Suprapubic skin (tissue), 4 donors: ENCODE measurements around the gene RBM45. TPM values are rescaled to one million over a fixed set of nuclear protein-coding genes. Genes with fewer than 3 reads are reported as not detected.

ENCODE experiments used
- DNase-seq, 2 donors: peaks; one replicate each; pipeline ENCODE4 v3.0.0-alpha.2; 2019; ENCODE audit warnings: low spot score in 2 of 2
- H3K27ac ChIP-seq: fragments of 200-600 bp; sonication (generic); one replicate; pipeline ENCODE4 v1.5.1; 2019
- H3K27me3 ChIP-seq: fragments of 200-600 bp; sonication (generic); one replicate; pipeline ENCODE4 v1.5.1; 2019
- H3K36me3 ChIP-seq: fragments of 200-600 bp; sonication (generic); one replicate; pipeline ENCODE4 v1.5.1; 2019
- H3K4me1 ChIP-seq: fragments of 200-600 bp; sonication (generic); one replicate; pipeline ENCODE4 v1.5.1; 2019
- H3K4me3 ChIP-seq: fragments of 200-600 bp; sonication (generic); one replicate; pipeline ENCODE4 v1.5.1; 2019; ENCODE audit warnings: mild to moderate bottlenecking
- H3K9me3 ChIP-seq: fragments of 200-600 bp; sonication (generic); one replicate; pipeline ENCODE4 v1.5.1; 2019
- EP300 ChIP-seq: sonication (generic); formaldehyde crosslinking; IDR thresholded peaks from one replicate; pipeline ENCODE4 v1.6.1; 2017; ENCODE audit warnings: antibody characterized with exemption
- POLR2A ChIP-seq, 2 donors: fragments of 450-650 bp; IDR thresholded peaks; one replicate each; pipeline ENCODE4 v1.6.1; 2017; ENCODE audit warnings: antibody characterized with exemption in 2 of 2, mild to moderate bottlenecking in 2 of 2, moderate library complexity in 2 of 2
- POLR2AphosphoS5 ChIP-seq, 3 donors: sonication (generic); formaldehyde crosslinking; IDR thresholded peaks; one replicate each; pipeline ENCODE4 v1.6.1; 2017; ENCODE audit warnings: antibody characterized with exemption in 3 of 3
- WGBS: methylation state at CpG from one replicate; pipeline ENCODE4 v1.1.5; 2018; 5-methylcytosine and 5-hydroxymethylcytosine counted together
- total RNA-seq, 4 donors: library from RNA; depleted of rRNA; stranded (reverse); fragments of >200 nt; gene quantifications; one replicate each; pipeline ENCODE4 v1.1.0, GENCODE V29; 2016
- TF ChIP-seq, protein P1 (sequence below), 2 donors: fragments of 200-600 bp in 1 of 2; fragments of 450-650 bp in 1 of 2; sonication (generic) in 1 of 2; IDR thresholded peaks; one replicate each; pipeline ENCODE4 v1.5.1; 2016 to 2019; ENCODE audit warnings: antibody characterized with exemption in 2 of 2, mild to moderate bottlenecking in 1 of 2, moderate library complexity in 1 of 2

The RBM45 gene
- total RNA-seq, 4 donors from 2014 or later, result 7.0 to 11.7 (median 10.5) TPM

DNA sequence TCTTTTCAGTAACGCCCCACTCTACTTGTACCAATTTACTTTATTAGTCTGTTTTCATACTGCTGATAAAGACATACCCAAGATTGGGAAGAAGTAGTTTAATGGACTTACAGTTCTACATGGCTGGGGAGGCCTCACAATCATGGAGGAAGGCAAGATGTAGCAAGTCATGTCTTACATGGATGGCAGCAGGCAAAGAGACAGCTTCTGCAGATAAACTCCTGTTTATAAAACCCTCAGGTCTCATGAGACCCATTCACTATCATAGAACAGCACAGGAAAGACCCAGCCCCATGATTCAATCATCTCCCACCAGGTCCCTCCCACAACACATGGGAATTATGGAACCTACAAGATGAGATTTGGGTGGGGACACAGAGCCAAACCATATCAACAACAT is 43.3 kb downstream of the RBM45 start:
- no peak for DNase-seq
- Histone ChIP-seq H3K27ac (no peak overlapping the region), H3K9me3 (no peaks in the 10 kb centered on the region), H3K27me3 (no peaks in the 10 kb centered on the region), H3K36me3 (no peaks in the 10 kb centered on the region), H3K4me3 (no peak overlapping the region), H3K4me1 (no peaks in the 10 kb centered on the region)
- TF ChIP-seq POLR2A (IDR thresholded peaks at IDR 0.05) (no peak), EP300 (no peak), POLR2AphosphoS5 (IDR thresholded peaks at IDR 0.05) (no peak)
- TF ChIP-seq, protein P1, sequence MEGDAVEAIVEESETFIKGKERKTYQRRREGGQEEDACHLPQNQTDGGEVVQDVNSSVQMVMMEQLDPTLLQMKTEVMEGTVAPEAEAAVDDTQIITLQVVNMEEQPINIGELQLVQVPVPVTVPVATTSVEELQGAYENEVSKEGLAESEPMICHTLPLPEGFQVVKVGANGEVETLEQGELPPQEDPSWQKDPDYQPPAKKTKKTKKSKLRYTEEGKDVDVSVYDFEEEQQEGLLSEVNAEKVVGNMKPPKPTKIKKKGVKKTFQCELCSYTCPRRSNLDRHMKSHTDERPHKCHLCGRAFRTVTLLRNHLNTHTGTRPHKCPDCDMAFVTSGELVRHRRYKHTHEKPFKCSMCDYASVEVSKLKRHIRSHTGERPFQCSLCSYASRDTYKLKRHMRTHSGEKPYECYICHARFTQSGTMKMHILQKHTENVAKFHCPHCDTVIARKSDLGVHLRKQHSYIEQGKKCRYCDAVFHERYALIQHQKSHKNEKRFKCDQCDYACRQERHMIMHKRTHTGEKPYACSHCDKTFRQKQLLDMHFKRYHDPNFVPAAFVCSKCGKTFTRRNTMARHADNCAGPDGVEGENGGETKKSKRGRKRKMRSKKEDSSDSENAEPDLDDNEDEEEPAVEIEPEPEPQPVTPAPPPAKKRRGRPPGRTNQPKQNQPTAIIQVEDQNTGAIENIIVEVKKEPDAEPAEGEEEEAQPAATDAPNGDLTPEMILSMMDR (IDR thresholded peaks at IDR 0.05), result no peak
- 92% methylated on average over 1 of the region's 1 CpG for WGBS

DNA sequence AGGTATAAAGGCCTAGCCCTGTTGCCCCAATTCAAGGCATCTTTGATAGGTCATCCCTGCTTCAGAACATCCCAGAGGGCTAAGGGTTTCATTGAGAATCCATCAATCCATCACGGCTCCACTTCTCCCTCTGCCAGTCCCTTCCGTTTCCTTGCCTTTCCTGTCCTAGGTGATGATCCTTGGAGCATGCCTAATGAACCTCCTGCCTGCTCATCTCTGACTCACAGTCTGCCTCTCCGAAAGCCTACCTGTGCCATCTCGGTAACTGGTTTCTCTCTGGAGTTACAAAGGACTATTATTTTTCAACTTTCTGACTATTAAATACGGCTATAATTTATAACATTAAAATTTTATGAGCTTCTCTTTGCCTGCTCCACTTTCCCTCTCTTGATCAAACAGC is 45.3 kb downstream of the RBM45 start:
- H3K27ac ChIP-seq, result no peak overlapping the region
- DNase-seq, result no peak
- TF ChIP-seq, protein P1 (IDR thresholded peaks at IDR 0.05), result no peak
- TF ChIP-seq POLR2AphosphoS5 (IDR thresholded peaks at IDR 0.05) (no peak), EP300 (no peak), POLR2A (IDR thresholded peaks at IDR 0.05) (no peak)
- 86% methylated on average over 5 of the region's 5 CpGs for WGBS
- no peaks in the 10 kb centered on the region for H3K4me1 ChIP-seq
- H3K9me3 ChIP-seq, result no peaks in the 10 kb centered on the region
- H3K4me3 ChIP-seq, result no peak overlapping the region
- H3K36me3 ChIP-seq, result no peaks in the 10 kb centered on the region
- no peaks in the 10 kb centered on the region for H3K27me3 ChIP-seq

GRCh38 chr2:178159966-178160365 is 47.7 kb downstream of the RBM45 start:
- 76% methylated on average over 1 of the region's 1 CpG for WGBS

DNA sequence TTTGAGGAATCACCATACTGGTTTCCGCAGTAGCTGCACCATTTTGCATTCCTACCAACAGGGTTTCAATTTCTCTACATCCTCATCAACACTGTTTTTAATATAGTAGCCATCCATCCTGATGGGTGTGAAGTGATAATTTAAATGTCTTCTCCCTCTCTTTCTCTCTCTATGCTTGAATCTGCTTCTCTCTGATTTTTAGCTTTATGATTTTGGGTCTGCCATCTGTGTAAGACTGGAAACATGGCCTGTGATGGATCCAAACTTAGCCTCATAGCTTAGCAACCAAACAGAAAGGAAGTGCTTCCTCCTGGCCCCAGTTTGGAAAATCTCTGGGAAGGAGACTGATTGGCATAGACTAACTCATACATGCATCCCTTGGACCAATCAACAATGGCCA is 48.4 kb downstream of the RBM45 start:
- Histone ChIP-seq H3K4me3 (no peak overlapping the region), H3K27me3 (no peaks in the 10 kb centered on the region), H3K4me1 (no peaks in the 10 kb centered on the region), H3K9me3 (no peaks in the 10 kb centered on the region), H3K36me3 (no peaks in the 10 kb centered on the region), H3K27ac (no peak overlapping the region)
- no peak for DNase-seq
- TF ChIP-seq POLR2A (IDR thresholded peaks at IDR 0.05) (no peak), EP300 (no peak), POLR2AphosphoS5 (IDR thresholded peaks at IDR 0.05) (no peak)
- TF ChIP-seq, protein P1 (IDR thresholded peaks at IDR 0.05), result no peak
- WGBS, result 97% methylated on average over 1 of the region's 1 CpG

More at GRCh38 chr2:178159966-178160365, 47.7 kb downstream of the RBM45 start:
- Histone ChIP-seq H3K9me3 (no peaks in the 10 kb centered on the region), H3K27ac (no peak overlapping the region), H3K36me3 (no peaks in the 10 kb centered on the region), H3K4me3 (no peak overlapping the region), H3K4me1 (no peaks in the 10 kb centered on the region), H3K27me3 (no peaks in the 10 kb centered on the region)
- no peak for DNase-seq
- TF ChIP-seq, protein P1 (IDR thresholded peaks at IDR 0.05), result no peak
- TF ChIP-seq EP300, result no peak

DNA sequence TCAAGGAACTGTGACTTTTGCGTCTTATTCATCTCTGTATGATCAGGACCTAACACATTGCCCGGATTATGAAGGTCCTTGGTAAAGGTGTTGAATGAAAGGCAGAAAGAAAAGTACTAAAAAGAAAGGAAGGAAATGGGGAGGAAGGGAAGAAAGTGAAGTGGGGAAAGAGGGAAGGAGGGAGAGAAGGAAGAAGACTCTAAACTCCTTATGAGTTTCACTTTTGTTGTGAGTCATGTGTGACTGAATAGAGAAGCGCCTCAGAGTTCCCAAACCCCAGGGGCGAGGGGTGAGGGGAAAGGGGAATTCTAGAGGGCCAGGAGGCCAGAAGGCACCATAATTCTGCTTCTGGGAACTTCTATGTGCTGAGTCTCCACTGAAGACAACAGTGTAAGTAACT is 51.2 kb downstream of the RBM45 start:
- no peak for DNase-seq
- H3K27ac ChIP-seq, result no peak overlapping the region
- no peaks in the 10 kb centered on the region for H3K27me3 ChIP-seq
- 72% methylated on average over 4 of the region's 4 CpGs for WGBS
- H3K9me3 ChIP-seq, result no peaks in the 10 kb centered on the region
- TF ChIP-seq POLR2AphosphoS5 (IDR thresholded peaks at IDR 0.05), result no peak
- no peak overlapping the region for H3K4me3 ChIP-seq
- no peaks in the 10 kb centered on the region for H3K36me3 ChIP-seq
- no peaks in the 10 kb centered on the region for H3K4me1 ChIP-seq

DNA sequence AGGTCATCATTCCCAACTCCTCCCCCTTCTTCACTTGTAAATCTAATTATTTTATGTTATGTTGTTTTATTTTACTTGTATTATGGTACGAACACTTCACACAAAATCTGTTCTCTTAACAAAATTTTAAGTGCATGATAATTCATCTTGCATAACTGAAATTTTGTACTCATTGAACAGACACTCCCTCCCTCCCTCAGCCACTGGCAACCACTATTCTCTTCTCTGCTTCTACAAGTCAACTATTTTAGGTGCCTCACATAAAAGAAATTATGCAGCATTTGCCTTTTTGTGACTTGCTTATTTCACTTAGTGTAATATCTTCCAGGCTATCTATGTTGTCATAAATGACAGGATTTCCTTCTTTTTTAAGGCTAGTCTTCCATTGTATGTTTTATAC is 51.7 kb downstream of the RBM45 start:
- no peak overlapping the region for H3K27ac ChIP-seq
- DNase-seq, result no peak
- no peaks in the 10 kb centered on the region for H3K36me3 ChIP-seq
- H3K9me3 ChIP-seq, result no peaks in the 10 kb centered on the region
- H3K4me1 ChIP-seq, result no peaks in the 10 kb centered on the region
- WGBS, result 0% methylated on average over 1 of the region's 1 CpG
- H3K27me3 ChIP-seq, result no peaks in the 10 kb centered on the region
- no peak overlapping the region for H3K4me3 ChIP-seq
- TF ChIP-seq EP300, result no peak
- TF ChIP-seq, protein P1 (IDR thresholded peaks at IDR 0.05), result no peak
- no peak for TF ChIP-seq POLR2AphosphoS5 (IDR thresholded peaks at IDR 0.05)
- no peak for TF ChIP-seq POLR2A (IDR thresholded peaks at IDR 0.05)
